GM13977 (cell line): ENCODE results near the gene ATP5F1D.
"Not testable (repeated sequence)": the region's sequence is repeated elsewhere in the genome, so short reads cannot be mapped to it uniquely, and the experiment has no call there.

ENCODE experiments used
- DNase-seq: peaks from one replicate; pipeline ENCODE4 v3.0.0; 2012; ENCODE audit warnings: low spot score
- in situ Hi-C: fragments of 300-500 bp; cut with MboI; formaldehyde crosslinking; loops from one replicate; pipeline ENCODE4 v1.12.0; 2022; ENCODE audit warnings: low sequenced_read_pairs, low pct_unique_long_range_greater_than_20kb, mixed read lengths, inconsistent platforms; ENCODE audit not compliant: unreplicated experiment
- TF ChIP-seq, protein P1 (sequence below): IDR thresholded peaks from 2 replicates; pipeline ENCODE4 v1.5.1; 2012; ENCODE audit warnings: mild to moderate bottlenecking, control low read depth; ENCODE audit not compliant: insufficient read depth; ENCODE audit errors: extremely low read depth, missing control alignments

The ATP5F1D gene

DNA sequence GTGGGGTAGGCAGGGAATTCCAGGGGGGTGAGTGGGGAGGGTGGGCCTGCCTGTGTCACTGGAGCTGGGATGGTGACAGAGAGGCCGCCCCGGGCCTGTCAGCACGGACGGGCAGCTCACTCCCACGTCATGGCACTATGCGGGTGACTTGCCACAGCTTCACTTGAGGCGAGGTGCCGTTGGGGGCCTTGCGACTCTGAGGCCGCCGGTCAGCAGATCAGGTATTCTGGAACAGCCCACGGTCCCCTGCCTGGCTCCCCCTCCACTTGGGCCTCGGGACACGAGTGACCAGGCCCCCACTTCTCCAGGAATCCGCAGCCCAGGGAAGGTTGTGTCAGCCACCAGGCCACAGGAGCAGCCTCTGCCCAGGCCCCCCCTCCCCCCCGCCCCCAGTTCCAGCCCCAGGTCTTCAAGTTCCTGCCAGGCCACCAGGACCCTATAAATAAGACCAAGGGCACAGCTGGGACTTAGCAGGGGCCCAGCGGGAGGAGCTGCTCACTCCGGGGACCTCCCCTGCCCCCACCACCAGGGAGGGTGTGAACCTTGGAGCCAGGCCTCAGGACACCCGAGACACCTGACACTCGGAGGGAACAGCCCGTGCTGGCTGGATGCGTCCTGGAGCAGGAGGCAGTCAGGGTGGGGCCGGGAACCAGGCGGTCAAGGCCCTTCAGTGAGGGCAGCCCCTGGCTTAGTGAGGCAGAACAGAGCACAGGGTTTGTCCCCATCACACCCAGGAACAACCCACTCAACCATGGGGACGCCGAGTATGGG, 4.1 kb downstream of the ATP5F1D start:
- TF ChIP-seq, protein P1, sequence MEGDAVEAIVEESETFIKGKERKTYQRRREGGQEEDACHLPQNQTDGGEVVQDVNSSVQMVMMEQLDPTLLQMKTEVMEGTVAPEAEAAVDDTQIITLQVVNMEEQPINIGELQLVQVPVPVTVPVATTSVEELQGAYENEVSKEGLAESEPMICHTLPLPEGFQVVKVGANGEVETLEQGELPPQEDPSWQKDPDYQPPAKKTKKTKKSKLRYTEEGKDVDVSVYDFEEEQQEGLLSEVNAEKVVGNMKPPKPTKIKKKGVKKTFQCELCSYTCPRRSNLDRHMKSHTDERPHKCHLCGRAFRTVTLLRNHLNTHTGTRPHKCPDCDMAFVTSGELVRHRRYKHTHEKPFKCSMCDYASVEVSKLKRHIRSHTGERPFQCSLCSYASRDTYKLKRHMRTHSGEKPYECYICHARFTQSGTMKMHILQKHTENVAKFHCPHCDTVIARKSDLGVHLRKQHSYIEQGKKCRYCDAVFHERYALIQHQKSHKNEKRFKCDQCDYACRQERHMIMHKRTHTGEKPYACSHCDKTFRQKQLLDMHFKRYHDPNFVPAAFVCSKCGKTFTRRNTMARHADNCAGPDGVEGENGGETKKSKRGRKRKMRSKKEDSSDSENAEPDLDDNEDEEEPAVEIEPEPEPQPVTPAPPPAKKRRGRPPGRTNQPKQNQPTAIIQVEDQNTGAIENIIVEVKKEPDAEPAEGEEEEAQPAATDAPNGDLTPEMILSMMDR = no peak
- in situ Hi-C loops = no loop called here
- no peak for DNase-seq

DNA sequence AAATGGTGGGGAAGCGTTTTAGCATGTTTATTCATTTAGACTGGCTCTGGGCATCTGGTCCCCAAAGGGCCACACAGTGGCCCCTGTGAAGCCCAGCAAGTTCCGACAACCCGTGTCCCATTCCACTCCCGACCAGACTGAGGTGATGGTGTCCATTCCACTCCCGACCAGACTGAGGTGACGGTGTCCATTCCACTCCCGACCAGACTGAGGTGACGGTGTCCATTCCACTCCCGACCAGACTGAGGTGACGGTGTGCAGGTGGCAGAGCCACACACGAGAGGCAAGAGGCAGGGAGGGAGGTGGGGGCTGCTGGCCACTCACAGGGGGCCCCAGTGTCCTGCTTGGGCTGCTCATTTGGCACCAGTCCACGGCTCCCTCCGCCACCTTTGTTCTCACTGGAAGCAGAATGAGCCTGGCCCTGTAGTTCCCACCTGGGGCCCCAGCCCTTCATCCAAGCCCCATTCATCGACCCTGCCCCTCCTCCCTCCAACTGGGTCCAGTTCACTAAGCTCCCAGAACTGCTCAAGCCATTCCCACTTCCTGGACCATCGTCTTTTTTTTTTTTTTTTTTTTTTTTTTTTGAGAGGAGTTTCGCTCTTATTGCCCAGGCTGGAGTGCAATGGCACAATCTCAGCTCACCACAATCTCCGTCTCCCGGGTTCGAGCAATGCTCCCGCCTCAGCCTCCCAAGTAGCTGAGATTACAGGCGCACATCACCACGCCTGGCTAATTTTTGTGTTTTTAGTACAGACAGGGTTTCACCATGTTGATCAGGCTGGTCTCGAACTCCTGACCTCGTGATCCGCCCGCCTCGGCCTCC, 4.9 kb downstream of the ATP5F1D start:
- in situ Hi-C loops, DNase-seq: not testable (repeated sequence)

DNA sequence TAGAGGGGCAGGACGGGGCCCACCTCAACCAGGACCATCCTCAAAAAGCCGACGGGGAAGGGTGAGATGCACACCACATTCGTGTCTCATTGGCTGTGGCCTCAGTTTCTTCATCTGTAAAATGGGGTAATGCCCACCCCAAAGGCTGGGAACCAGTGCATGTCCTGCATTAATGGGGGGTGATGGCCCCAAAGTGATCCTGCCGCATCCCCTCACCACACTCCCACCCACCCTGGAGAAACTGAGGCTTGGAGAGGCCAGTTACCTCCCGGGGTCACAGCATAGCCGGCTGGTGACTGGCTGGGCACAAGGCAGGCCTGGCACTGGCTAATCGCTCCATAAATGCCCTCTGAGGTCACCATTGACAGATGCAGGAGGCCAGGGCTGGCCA, 6.2 kb downstream of the ATP5F1D start:
- in situ Hi-C loops = no loop called here
- DNase-seq = no peak
- TF ChIP-seq, protein P1 = no peak

DNA sequence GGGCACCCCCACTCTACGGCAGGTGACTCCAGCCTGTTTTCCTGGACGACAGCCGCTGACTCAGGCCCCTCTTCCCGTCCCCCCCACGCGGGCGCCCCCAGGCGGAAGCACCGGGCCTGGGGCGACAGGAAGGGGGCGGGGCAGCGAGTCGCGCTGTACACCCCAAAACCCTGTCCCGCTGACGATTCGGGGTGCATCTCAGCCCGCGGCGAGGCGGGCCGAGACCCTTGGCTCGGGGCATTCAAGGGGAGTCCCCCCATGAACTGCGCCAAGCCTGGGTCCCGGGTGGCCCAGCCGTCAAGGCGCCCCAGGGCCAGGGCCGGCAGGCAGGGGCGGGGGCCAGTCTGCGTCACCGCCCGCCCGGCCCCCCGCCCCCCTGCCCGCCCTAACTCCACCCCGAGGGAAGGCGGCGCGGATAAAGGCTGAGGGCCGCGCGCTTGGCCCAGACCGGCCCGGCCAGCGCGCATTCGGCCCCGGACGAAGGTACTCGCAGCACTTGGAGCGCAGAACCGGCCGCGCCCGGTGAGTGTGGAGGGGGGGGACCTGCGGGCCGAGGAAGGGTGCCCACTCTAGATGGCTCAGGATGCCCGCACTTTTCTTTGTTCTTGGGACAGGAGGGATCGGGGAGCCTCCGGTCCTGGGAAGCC, 6.7 kb downstream of the ATP5F1D start, which contains the start of gene MIDN:
MIDN (plus strand) TSS at position 445 of the 647 bp plus-strand sequence. CDS start 1,714 bp downstream, outside the sequence.
- in situ Hi-C loops = no loop called here

DNA sequence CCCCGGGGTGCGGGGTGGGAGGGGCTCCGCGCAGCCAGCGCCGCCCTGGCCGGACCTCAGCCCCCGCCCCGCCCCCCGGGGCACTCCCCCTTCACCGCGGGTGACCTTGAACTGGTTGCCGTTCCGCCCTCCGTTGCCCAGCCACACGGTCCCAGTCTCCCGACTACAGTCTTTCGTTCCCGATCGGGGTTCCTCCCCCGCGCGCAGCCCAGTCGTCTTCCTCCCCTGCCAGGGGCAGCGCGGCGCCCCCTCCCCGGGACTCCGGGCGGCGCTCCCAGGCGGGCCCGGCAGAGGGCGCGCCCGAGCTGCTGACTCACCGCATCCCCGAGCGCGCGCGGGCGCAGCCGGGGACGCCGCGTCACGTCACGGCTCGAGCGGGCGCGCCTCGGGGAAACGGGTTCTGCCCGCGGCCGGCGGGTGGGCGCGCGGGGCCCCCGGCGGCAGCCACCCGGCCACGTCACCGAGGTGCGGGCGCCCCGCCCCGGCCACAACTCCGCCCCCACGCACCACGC, 7.3 kb downstream of the ATP5F1D start:
- in situ Hi-C loops = no loop called here
- DNase-seq = peak; percentile 87
- TF ChIP-seq, protein P1 = peak; percentile 89

More for the DNA sequence above, 6.7 kb downstream of the ATP5F1D start, which contains the start of gene MIDN:
- TF ChIP-seq, protein P1 = peak; percentile 59
- peak; percentile 90 for DNase-seq

DNA sequence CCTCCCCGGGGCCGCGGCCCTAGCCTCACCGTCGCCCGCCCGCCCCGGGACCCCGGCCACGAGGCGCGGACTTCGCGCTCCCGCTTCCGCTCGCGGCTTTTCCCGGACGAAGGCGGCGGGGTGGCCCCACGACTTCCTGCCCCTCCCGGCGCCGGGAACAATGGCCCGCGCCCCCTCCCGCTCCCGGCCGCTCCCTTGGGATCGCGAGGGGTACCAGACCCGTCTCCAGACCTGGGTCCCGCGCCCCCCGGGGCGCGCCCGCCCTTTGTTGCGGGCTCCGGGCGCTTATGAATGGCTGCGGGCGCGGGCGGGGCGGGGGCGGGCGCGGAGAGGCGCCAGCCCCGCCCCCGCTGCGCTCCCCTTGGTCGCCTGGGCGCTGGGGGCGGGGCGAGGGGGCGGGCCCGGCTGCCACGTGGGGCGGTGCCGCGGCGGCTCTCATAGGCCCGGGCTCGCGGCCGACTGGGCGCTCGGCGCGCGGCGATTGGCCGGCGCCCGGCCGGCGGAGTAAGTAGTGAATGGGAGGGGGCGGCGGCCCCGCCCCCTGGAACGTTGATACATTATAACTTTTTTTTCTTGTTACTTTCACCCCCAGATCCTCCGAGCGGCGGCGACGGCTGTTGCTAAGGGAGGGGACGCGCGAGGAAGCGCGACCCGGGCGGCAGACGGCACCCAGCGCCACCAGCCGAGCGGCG, 7.9 kb downstream of the ATP5F1D start:
- in situ Hi-C loops = no loop called here
- TF ChIP-seq, protein P1 = no peak
- DNase-seq = peak; percentile 99
